ENCODE results near the gene MDFIC.
"Not testable (repeated sequence)": the region's sequence is repeated elsewhere in the genome, so short reads cannot be mapped to it uniquely, and the experiment has no call there.

The MDFIC gene

GRCh38 chr7:114922026-114922651, at the start of gene MDFIC:
Gene MDFIC (plus strand): TSS chr7:114922094. CDS start chr7:114923034, 940 bp downstream.
- peak; percentile 49 to 56 for DNase-seq

GRCh38 chr7:114874170-114874569, 47.7 kb upstream of the MDFIC start:
- DNase-seq = no peak

GRCh38 chr7:114875186-114875585, 46.7 kb upstream of the MDFIC start:
- no peak for DNase-seq

GRCh38 chr7:114879554-114879953, 42.3 kb upstream of the MDFIC start:
- no peak for DNase-seq

- DNase-seq = no peak
These were observed 36.1 kb upstream of the MDFIC start for GRCh38 chr7:114885836-114886235.

- DNase-seq = no peak
These were observed 35.7 kb upstream of the MDFIC start for GRCh38 chr7:114886241-114886640.

GRCh38 chr7:114889116-114889515, 32.8 kb upstream of the MDFIC start:
- not testable (repeated sequence) for DNase-seq

GRCh38 chr7:114889646-114890285, 32.1 kb upstream of the MDFIC start:
- no peak for DNase-seq

- no peak for DNase-seq
These were observed 31.3 kb upstream of the MDFIC start for GRCh38 chr7:114890561-114890960.

- DNase-seq = no peak
These were observed 21.8 kb upstream of the MDFIC start for GRCh38 chr7:114900127-114900526.

GRCh38 chr7:114901771-114902170, 20.1 kb upstream of the MDFIC start:
- no peak for DNase-seq

GRCh38 chr7:114903131-114903530, 18.8 kb upstream of the MDFIC start:
- DNase-seq = no peak

GRCh38 chr7:114910787-114911186, 11.1 kb upstream of the MDFIC start:
- no peak for DNase-seq

GRCh38 chr7:114911411-114911810, 10.5 kb upstream of the MDFIC start:
- DNase-seq = no peak

GRCh38 chr7:114916261-114916892, 5.5 kb upstream of the MDFIC start:
- peak in 1 of 2 donors; percentile 31 for DNase-seq

GRCh38 chr7:114917211-114917839, 4.6 kb upstream of the MDFIC start:
- DNase-seq = no peak

GRCh38 chr7:114919587-114919986, 2.3 kb upstream of the MDFIC start:
- DNase-seq = no peak

GRCh38 chr7:114921631-114922025, 266 bp upstream of the MDFIC start:
- DNase-seq = peak in 1 of 2 donors; percentile 55

GRCh38 chr7:114922652-114923402, 933 bp downstream of the MDFIC start:
- DNase-seq = peak; percentile 39 to 68

GRCh38 chr7:114923403-114923713, 1.5 kb downstream of the MDFIC start:
- no peak for DNase-seq

GRCh38 chr7:114924038-114924712, 2.3 kb downstream of the MDFIC start:
- DNase-seq = no peak

- no peak for DNase-seq
These were observed 3.5 kb downstream of the MDFIC start for GRCh38 chr7:114925434-114925833.

GRCh38 chr7:114928060-114928459, 6.2 kb downstream of the MDFIC start:
- no peak for DNase-seq

Data from CD4-positive, alpha-beta T cell treated with Interleukin-1 beta for 1 hour (primary cell).